DND-41 (cell line): ENCODE measurements around the gene GTF3C1.
"Not testable (repeated sequence)": the region's sequence is repeated elsewhere in the genome, so short reads cannot be mapped to it uniquely, and the experiment has no call there.

Experiments used
- ATAC-seq: fragments of 200-7000 bp; cut with Tn5 transposase; 3 replicates; pipeline ENCODE4 v1.9.1; 2021; ENCODE audit warnings: low read depth; ENCODE audit not compliant: insufficient read depth
- DNase-seq: peaks from one replicate; pipeline ENCODE4 v3.0.0-alpha.2; 2020
- H2AFZ ChIP-seq: 2 replicates; pipeline ENCODE4 v1.6.0; 2012; ENCODE audit warnings: low read depth, low read length
- H3K27ac ChIP-seq: 2 replicates; pipeline ENCODE4 v1.5.1; 2012; ENCODE audit warnings: low read length, inconsistent platforms
- H3K27me3 ChIP-seq: fragments of 200-600 bp; sonication (generic); 2 replicates; pipeline ENCODE4 v1.6.0; 2012; ENCODE audit warnings: low read length, mild to moderate bottlenecking, inconsistent platforms; ENCODE audit not compliant: insufficient read depth, poor library complexity
- H3K36me3 ChIP-seq: 2 replicates; pipeline ENCODE4 v1.5.1; 2012; ENCODE audit warnings: low read length, inconsistent platforms; ENCODE audit not compliant: insufficient read depth
- H3K4me1 ChIP-seq: 2 replicates; pipeline ENCODE4 v1.5.1; 2012; ENCODE audit warnings: mild to moderate bottlenecking, low read length; ENCODE audit not compliant: insufficient read depth
- H3K4me2 ChIP-seq: 2 replicates; pipeline ENCODE4 v1.6.0; 2012; ENCODE audit warnings: mild to moderate bottlenecking, moderate library complexity, low read length, inconsistent platforms; ENCODE audit not compliant: insufficient read depth
- H3K4me3 ChIP-seq, 2 experiments: fragments of 200-600 bp in 1 of 2; shearing (Covaris generic) in 1 of 2; 2 replicates each; pipeline ENCODE4 v1.5.1; 2012 to 2016; ENCODE audit warnings: inconsistent platforms in 2 of 2, low read length in 2 of 2, mild to moderate bottlenecking in 2 of 2, low read depth in 1 of 2, moderate library complexity in 1 of 2
- H3K79me2 ChIP-seq: 2 replicates; pipeline ENCODE4 v1.6.0; 2012; ENCODE audit warnings: low read length, inconsistent platforms; ENCODE audit not compliant: insufficient read depth
- H3K9ac ChIP-seq: 2 replicates; pipeline ENCODE4 v1.6.0; 2012; ENCODE audit warnings: low read depth, mild to moderate bottlenecking, inconsistent platforms, low read length, moderate library complexity
- H3K9me3 ChIP-seq: 2 replicates; pipeline ENCODE4 v1.5.1; 2012; ENCODE audit warnings: low read length, moderate library complexity, mild to moderate bottlenecking, inconsistent platforms; ENCODE audit not compliant: insufficient read depth, severe bottlenecking
- H4K20me1 ChIP-seq: 2 replicates; pipeline ENCODE4 v1.6.0; 2012; ENCODE audit warnings: low read length; ENCODE audit not compliant: insufficient read depth
- CTCF ChIP-seq: IDR thresholded peaks from 2 replicates; pipeline ENCODE4 v1.5.1; 2012; ENCODE audit warnings: borderline replicate concordance, low read length, moderate library complexity, mild to moderate bottlenecking; ENCODE audit not compliant: poor library complexity, severe bottlenecking; ENCODE audit errors: extremely low read depth
- EZH2 ChIP-seq: IDR thresholded peaks from 3 replicates; pipeline ENCODE4 v1.6.1; 2012; ENCODE audit warnings: borderline replicate concordance, low read depth, mild to moderate bottlenecking, moderate library complexity, low read length, inconsistent platforms; ENCODE audit not compliant: severe bottlenecking

The GTF3C1 gene

GRCh38 chr16:27433636-27434035, 116.1 kb downstream of the GTF3C1 start:
- H3K4me2 ChIP-seq = no peak overlapping the region

GRCh38 chr16:27433191-27433590, 116.5 kb downstream of the GTF3C1 start:
- not testable (repeated sequence) for DNase-seq, H3K4me2 ChIP-seq, H3K9me3 ChIP-seq, H3K27ac ChIP-seq, H3K79me2 ChIP-seq, H3K4me3 ChIP-seq, H2AFZ ChIP-seq, H3K4me1 ChIP-seq, H4K20me1 ChIP-seq, ATAC-seq, H3K9ac ChIP-seq, H3K36me3 ChIP-seq, H3K27me3 ChIP-seq

More at GRCh38 chr16:27433636-27434035, 116.1 kb downstream of the GTF3C1 start:
- no peaks in the 10 kb centered on the region for H3K27me3 ChIP-seq
- H3K79me2 ChIP-seq = no peaks in the 10 kb centered on the region
- ATAC-seq (no peak), DNase-seq (no peak)
- no peaks in the 10 kb centered on the region for H4K20me1 ChIP-seq
- no peaks in the 10 kb centered on the region for H3K36me3 ChIP-seq
- H2AFZ ChIP-seq = no peak overlapping the region
- H3K9ac ChIP-seq = no peak overlapping the region
- TF ChIP-seq CTCF (no peak), EZH2 (no peak)
- no peaks in the 10 kb centered on the region for H3K9me3 ChIP-seq
- H3K4me3 ChIP-seq = no peak overlapping the region
- H3K27ac ChIP-seq = no peak overlapping the region
- no peaks in the 10 kb centered on the region for H3K4me1 ChIP-seq

- no peaks in the 10 kb centered on the region for H3K4me1 ChIP-seq
Observed at GRCh38 chr16:27432558-27432957, 117.2 kb downstream of the GTF3C1 start.

More at GRCh38 chr16:27432558-27432957, 117.2 kb downstream of the GTF3C1 start:
- Histone ChIP-seq H3K9ac (no peak overlapping the region), H3K4me2 (no peak overlapping the region), H4K20me1 (no peaks in the 10 kb centered on the region), H3K4me3 (no peak overlapping the region), H3K79me2 (no peaks in the 10 kb centered on the region), H2AFZ (no peak overlapping the region), H3K9me3 (no peaks in the 10 kb centered on the region), H3K27me3 (no peaks in the 10 kb centered on the region), H3K36me3 (no peaks in the 10 kb centered on the region), H3K27ac (no peak overlapping the region)
- TF ChIP-seq EZH2 (no peak), CTCF (no peak)
- DNase-seq (no peak), ATAC-seq (no peak)
